Melanocyte of skin (primary cell): ENCODE measurements around the gene NDST4. TPM values are rescaled to one million over a fixed set of nuclear protein-coding genes. Genes with fewer than 3 reads are reported as not detected.

Experiments used
- small RNA-seq, 2 donors: library from RNA; depleted of rRNA; stranded (forward); fragments of <200 nt; gene quantifications; one replicate each; pipeline ENCODE3, GENCODE V24; 2012
- total RNA-seq, 2 donors: library from RNA; depleted of rRNA; stranded (reverse); fragments of >200 nt; gene quantifications; 2 replicates each; pipeline ENCODE4 v1.2.3, GENCODE V29; 2012

Gene NDST4
- not detected for total RNA-seq

GRCh38 chr4:115113506-115114106 is at the start of gene NDST4:
TSS of gene NDST4 (minus strand) at chr4:115113620. CDS start at chr4:115077036, 36,584 bp downstream.

Small RNAs within 50 kb of the gene (small RNA-seq; reads per million reads assigned to genes)
- gene RN7SL808P = 0 to 0.09 reads per million in 2 donors
